Measurements from ENCODE around the gene PLEKHA7.
"Not testable (repeated sequence)": the region's sequence is repeated elsewhere in the genome, so short reads cannot be mapped to it uniquely, and the experiment has no call there.

DNA sequence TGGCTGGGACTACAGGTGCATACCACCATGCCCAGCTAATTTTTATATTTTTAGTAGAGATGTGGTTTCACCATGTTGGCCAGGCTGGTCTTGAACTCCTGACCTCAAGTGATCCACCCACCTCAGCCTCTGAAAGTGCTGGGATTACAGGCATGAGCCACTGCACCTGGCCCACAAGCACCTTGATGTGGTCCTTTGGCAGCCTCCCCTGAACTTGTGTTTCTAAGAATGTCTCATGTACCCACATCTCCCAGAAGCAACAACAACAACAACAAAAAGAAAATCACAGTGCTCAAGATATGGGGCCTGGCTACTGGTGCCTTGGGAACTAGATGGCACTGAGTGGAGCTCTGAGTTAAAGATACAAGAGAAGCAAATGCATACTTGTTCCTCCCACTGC, 51.6 kb downstream of the PLEKHA7 start:
- not testable (repeated sequence) for TF ChIP-seq CTCF (conservative IDR thresholded peaks at IDR 0.05; ENCODE audit: low read depth, low read length); POLR2A (IDR thresholded peaks at IDR 0.05; ENCODE audit: low read depth, low read length); MAZ (IDR thresholded peaks at IDR 0.05; ENCODE audit: borderline replicate concordance, low read depth, low read length); MXI1 (IDR thresholded peaks at IDR 0.05; ENCODE audit: borderline replicate concordance, low read depth, low read length)
